ENCODE results near the gene RCSD1. TPM values are rescaled to one million over a fixed set of nuclear protein-coding genes. Genes with fewer than 3 reads are reported as not detected.

Gene RCSD1
- 256 TPM for total RNA-seq (2013)
- 100 to 1,000 TPM; 116 to 218 (median 216) TPM for polyA plus RNA-seq
- 126 and 230 TPM in 2 replicates for polyA minus RNA-seq
- 38.1 to 210 (median 127) reads per million in 11 experiments for total RNA-seq

- Mint-ChIP-seq H3K27ac (peak within 1 kb of the TSS; percentile 90 to 98 (median 94)), H3K9me3 (peaks cover 0 to 6% (median 0%) of the 10 kb centered on the region in 7 donors), H3K36me3 (peaks cover 22 to 23% of the 10 kb centered on the region in 2 donors), H3K27me3 (ENCODE audit: low read depth in 3 of 3) (no peaks in the 10 kb centered on the region), H3K4me3 (peak within 1 kb of the TSS; percentile 93 to 97), H3K4me1 (peaks cover 72% of the 10 kb centered on the region)
- peaks cover 75% of the 10 kb centered on the region for H3K79me2 ChIP-seq (ENCODE audit: insufficient read depth, low read length)
- DNase-seq: peak in 1 of 3 donors; percentile 53
- peak within 1 kb of the TSS; percentile 86 for H3K9ac ChIP-seq (ENCODE audit: insufficient read depth, low read length, poor library complexity, severe bottlenecking)
- peak within 1 kb of the TSS; percentile 82 for H2AFZ ChIP-seq (ENCODE audit: insufficient read depth, low read depth, low read length, poor library complexity, severe bottlenecking)
- H3K27ac ChIP-seq (ENCODE audit: low read depth in 1 of 2, low read length in 2 of 2): peak within 1 kb of the TSS; percentile 94 to 96
- H4K20me1 ChIP-seq (ENCODE audit: insufficient read depth, low read length): peaks cover 37% of the 10 kb centered on the region
- H3K27me3 ChIP-seq (ENCODE audit: control insufficient read depth in 2 of 2, insufficient read depth in 2 of 2, low read length in 2 of 2): no peaks in the 10 kb centered on the region
- peak within 1 kb of the TSS; percentile 84 to 100 (median 90) for H3K4me3 ChIP-seq (replicated peaks in 1 of 3; ENCODE audit: low read depth in 2 of 3, low read length in 3 of 3)
- peaks cover 66 to 77% of the 10 kb centered on the region in 2 donors for H3K4me1 ChIP-seq (ENCODE audit: control insufficient read depth in 1 of 2, insufficient read depth in 2 of 2, low read length in 2 of 2)
- under 1% methylated on average over 39 of the region's 62 CpGs for WGBS (ENCODE audit: insufficient coverage)
- peak within 1 kb of the TSS; percentile 99 for H3K4me2 ChIP-seq (replicated peaks; ENCODE audit: extremely low read depth, low read length, poor library complexity, severe bottlenecking)
- H3K36me3 ChIP-seq (replicated peaks in 1 of 2; ENCODE audit: control insufficient read depth in 1 of 2, insufficient read depth in 2 of 2, low read length in 2 of 2): peaks cover 7 to 20% of the 10 kb centered on the region in 2 donors
- intact Hi-C loops (cut with micrococcal nuclease): loop anchor here (2.0 to 10.0 kb wide), 2 partner anchors 13 to 65 kb away; no protein-coding TSS in a partner anchor
- H3K9me3 ChIP-seq (replicated peaks in 1 of 2; ENCODE audit: control insufficient read depth in 1 of 2, insufficient read depth in 1 of 2, low read length in 2 of 2): no peaks in the 10 kb centered on the region
- TF ChIP-seq, protein P1, sequence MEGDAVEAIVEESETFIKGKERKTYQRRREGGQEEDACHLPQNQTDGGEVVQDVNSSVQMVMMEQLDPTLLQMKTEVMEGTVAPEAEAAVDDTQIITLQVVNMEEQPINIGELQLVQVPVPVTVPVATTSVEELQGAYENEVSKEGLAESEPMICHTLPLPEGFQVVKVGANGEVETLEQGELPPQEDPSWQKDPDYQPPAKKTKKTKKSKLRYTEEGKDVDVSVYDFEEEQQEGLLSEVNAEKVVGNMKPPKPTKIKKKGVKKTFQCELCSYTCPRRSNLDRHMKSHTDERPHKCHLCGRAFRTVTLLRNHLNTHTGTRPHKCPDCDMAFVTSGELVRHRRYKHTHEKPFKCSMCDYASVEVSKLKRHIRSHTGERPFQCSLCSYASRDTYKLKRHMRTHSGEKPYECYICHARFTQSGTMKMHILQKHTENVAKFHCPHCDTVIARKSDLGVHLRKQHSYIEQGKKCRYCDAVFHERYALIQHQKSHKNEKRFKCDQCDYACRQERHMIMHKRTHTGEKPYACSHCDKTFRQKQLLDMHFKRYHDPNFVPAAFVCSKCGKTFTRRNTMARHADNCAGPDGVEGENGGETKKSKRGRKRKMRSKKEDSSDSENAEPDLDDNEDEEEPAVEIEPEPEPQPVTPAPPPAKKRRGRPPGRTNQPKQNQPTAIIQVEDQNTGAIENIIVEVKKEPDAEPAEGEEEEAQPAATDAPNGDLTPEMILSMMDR (IDR thresholded peaks at IDR 0.05): no peak
Observed at GRCh38 chr1:167629681-167630567, at the start of gene RCSD1. RCSD1 (plus strand) TSS chr1:167630232; CDS start chr1:167630424, 192 bp downstream.

- Histone ChIP-seq H4K20me1 (ENCODE audit: insufficient read depth, low read length) (no peaks in the 10 kb centered on the region), H3K27me3 (ENCODE audit: control insufficient read depth in 2 of 2, insufficient read depth in 2 of 2, low read length in 2 of 2) (no peaks in the 10 kb centered on the region), H3K36me3 (replicated peaks in 1 of 2; ENCODE audit: control insufficient read depth in 1 of 2, insufficient read depth in 2 of 2, low read length in 2 of 2) (no peaks in the 10 kb centered on the region), H3K79me2 (ENCODE audit: insufficient read depth, low read length) (no peaks in the 10 kb centered on the region), H3K27ac (ENCODE audit: low read depth in 1 of 2, low read length in 2 of 2) (no peak overlapping the region), H3K4me1 (ENCODE audit: control insufficient read depth in 1 of 2, insufficient read depth in 2 of 2, low read length in 2 of 2) (peaks cover 0 to 1% of the 10 kb centered on the region in 2 donors), H3K4me2 (replicated peaks; ENCODE audit: extremely low read depth, low read length, poor library complexity, severe bottlenecking) (no peak overlapping the region), H2AFZ (ENCODE audit: insufficient read depth, low read depth, low read length, poor library complexity, severe bottlenecking) (no peak overlapping the region), H3K9me3 (replicated peaks in 1 of 2; ENCODE audit: control insufficient read depth in 1 of 2, insufficient read depth in 1 of 2, low read length in 2 of 2) (no peaks in the 10 kb centered on the region), H3K4me3 (replicated peaks in 1 of 3; ENCODE audit: low read depth in 2 of 3, low read length in 3 of 3) (no peak overlapping the region), H3K9ac (ENCODE audit: insufficient read depth, low read length, poor library complexity, severe bottlenecking) (no peak overlapping the region)
- Mint-ChIP-seq H3K27ac (no peak overlapping the region), H3K27me3 (ENCODE audit: low read depth in 3 of 3) (peaks cover 0 to 4% (median 3%) of the 10 kb centered on the region in 3 donors), H3K36me3 (peaks cover 0 to 3% of the 10 kb centered on the region in 2 donors), H3K4me1 (peaks cover 4% of the 10 kb centered on the region), H3K4me3 (no peak overlapping the region), H3K9me3 (peaks cover 0 to 2% (median 0%) of the 10 kb centered on the region in 7 donors)
- no CpG with 5 or more reads among the region's 1 CpG for WGBS (ENCODE audit: insufficient coverage)
- DNase-seq: no peak
- TF ChIP-seq, protein P1 (IDR thresholded peaks at IDR 0.05): no peak
- intact Hi-C loops (cut with micrococcal nuclease): no loop called here
Observed at GRCh38 chr1:167582064-167582463, 48.0 kb upstream of the RCSD1 start.

Measured in CD14-positive monocyte (primary cell).